GM08714 (cell line): ENCODE results near the gene CNPY4.
"Not testable (repeated sequence)": the region's sequence is repeated elsewhere in the genome, so short reads cannot be mapped to it uniquely, and the experiment has no call there.

Source experiments
- H3K4me3 ChIP-seq: fragments of 200-500 bp; sonication (Bioruptor generic); 2 replicates; pipeline ENCODE4 v1.5.1; 2014; ENCODE audit warnings: mild to moderate bottlenecking, low read length, inconsistent platforms
- ZNF274 ChIP-seq: IDR thresholded peaks from 2 replicates; pipeline ENCODE4 v1.6.1; 2012; ENCODE audit warnings: mild to moderate bottlenecking, low read depth, low read length

The CNPY4 gene

DNA sequence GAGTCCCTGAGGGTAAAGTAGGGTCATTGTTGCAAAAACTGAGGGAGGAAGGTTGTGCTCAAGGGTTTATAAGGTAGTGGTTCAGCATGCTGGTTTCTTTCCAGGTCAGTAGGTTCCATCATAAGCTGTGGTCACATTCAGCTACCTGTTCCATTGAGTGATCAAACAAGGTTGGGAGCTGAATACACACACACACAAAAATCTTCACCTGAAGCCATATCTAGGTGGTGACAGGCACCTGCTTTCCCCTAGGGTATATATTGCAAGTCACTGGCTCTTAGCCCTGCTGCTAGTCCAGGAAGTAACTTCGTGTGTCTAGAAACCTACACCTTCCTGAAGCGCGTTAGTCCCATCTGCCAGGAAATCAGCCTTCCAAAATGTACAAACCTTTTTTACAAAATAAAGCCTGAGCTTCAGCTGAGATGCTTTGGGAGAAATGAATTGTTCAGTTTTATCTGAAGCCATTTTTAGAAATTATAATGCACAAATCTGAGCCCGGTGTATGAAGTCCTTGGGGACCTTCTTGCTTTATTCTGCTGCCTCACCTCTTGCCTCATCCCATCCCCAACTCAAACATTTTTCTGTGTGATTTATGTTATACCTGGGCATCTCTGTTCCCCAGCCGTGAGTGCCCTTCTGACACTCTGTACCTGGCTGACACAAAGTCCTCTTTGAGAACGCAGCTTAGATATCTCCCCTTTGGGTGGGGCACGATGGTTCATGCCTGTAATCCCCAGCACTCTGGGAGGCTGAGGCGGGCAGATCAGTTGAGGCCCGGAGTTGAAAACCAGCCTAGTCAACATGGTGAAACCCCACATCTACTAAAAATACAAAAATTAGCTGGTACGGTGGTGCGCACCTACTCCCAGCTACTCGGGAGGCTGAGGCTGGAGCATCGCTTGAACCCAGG, 18.7 kb downstream of the CNPY4 start:
- no peak for TF ChIP-seq ZNF274

DNA sequence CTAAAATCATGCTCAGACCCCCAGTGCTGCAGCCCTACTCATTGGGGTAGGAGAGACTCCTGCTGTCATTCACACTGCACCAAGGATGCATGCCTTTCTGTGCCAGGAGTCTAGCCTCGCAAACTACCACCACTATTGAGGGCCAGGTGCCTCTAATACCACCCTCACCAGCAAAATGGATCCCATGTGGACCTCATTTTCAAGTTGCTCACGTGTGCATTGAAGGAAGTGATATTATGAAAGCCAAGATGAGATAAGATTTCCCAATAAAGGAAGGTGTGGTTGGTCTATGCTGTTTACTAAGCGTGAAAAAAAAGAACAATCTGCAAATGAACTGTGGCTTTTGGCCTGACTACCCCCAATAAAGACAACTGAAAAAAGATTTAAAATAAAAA, 22.1 kb downstream of the CNPY4 start:
- TF ChIP-seq ZNF274, result no peak
- no peak overlapping the region for H3K4me3 ChIP-seq

More for the DNA sequence above, 18.7 kb downstream of the CNPY4 start:
- H3K4me3 ChIP-seq, result no peak overlapping the region

DNA sequence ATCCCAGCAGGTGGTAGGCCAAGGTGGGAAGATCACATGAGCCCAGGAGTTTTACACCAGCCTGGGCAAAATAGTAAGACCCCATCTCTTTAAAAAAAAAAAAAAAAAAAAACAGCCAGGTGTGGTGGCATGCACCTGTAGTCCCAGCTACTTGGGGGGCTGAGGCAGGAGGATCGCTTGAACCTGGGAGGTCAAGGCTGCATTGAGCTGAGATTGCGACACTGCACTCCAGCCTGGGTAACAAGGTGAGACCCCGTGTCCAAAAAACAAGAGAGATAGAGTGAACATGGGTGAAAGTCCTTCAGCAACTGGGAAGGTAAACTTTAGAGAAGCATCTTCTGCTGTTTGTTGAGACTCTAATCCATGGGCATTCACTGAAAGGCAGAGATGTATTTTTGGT, 23.0 kb downstream of the CNPY4 start:
- H3K4me3 ChIP-seq, result no peak overlapping the region
- TF ChIP-seq ZNF274, result no peak

DNA sequence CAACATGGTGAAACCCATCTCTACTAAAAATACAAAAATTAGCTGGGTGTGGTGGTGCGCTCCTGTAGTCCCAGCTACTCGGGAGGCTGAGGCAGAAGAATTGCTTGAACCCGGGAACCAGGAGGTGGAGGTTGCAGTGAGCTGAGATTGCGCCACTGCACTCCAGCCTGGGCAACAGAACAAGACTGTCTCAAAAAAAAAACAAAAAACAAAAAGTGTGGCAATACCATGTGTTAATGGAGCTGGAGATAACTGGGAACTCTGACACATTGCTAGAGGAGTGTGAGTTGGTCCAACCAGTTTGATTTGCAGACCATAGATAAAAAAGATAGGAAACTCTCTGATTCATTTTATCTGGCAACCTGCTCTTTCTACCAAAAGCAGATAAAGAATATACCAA, 26.9 kb downstream of the CNPY4 start:
- not testable (repeated sequence) for H3K4me3 ChIP-seq

DNA sequence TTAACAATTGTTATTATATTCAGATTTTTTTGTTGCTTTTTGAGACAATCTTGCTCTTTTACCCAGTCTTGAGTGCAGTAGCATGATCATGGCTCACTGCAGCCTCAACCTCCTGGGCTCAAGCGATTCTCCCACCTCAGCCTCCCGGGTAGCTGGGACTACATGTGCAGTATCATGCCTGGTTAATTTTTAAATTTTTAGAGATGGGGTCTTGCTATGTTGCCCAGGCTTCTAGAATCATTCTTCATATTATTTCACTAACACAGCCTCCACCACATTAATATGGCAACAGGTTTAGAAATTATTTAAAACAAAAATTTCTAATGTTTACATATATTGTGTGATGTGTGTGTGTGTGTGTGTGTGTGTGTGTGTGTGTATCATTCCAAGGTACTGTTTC, 27.8 kb downstream of the CNPY4 start:
- H3K4me3 ChIP-seq, result no peak overlapping the region
- TF ChIP-seq ZNF274, result no peak

DNA sequence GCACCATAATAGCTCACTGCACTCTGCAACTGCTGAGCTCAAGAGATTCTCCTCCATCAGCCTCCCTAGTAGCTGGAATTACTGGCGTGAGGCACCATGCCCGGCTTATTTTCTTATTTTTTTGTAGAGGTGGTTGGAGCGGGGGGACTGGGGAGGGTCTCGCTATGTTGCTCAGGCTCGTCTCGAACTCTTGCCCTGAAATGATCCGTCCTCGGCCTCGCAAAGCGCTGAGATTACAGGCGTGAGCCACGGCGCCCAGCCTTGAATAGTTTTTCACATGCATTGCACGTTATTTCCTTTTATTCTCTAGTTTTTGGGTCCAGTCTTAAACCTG, 28.8 kb downstream of the CNPY4 start:
- H3K4me3 ChIP-seq, result peak overlapping the region; percentile 17; the same call in 1 of the 2 replicates
- TF ChIP-seq ZNF274, result no peak

DNA sequence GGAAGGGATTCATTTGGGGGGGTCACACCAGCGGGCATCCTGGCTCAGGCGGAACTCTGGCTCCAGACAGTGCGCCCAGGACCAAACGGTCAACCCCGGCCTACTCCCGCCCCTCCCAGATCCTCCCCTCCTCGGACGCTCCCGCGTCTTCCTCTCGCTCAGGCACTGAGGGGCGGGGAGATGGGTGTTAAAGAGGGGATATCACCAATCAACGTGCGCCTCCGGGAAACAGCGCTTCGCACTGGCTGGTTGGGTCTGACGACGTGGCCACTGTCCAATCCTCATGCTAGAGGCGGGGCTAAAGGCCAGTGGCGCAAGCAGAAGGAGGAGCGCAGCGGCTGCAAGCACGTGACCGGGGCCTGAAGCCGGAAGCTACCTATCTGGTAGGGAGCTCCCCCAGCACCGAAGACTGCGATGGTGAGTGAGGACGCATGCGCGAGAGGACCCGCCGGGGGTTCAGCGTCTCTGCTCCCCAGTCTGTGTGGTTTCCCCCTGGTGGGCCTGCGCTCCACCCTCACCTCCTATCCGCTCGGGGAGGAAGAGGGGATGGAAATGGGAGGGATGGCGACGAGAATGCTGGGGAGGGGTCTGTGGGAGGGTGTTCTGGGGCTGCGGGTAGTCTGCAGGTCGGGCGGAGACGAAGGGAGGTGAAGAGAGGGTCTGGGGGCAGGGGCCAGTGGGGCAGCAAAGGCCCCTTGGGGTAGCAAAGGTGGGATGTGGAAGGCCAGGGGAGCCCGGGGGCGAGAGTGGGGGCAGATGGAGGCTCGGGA, 29.3 kb downstream of the CNPY4 start, which contains the start of gene LAMTOR4:
LAMTOR4 (plus strand) TSS at position 360 of the 770 bp plus-strand sequence; CDS start at position 415, 55 bp downstream.
- no peak for TF ChIP-seq ZNF274
- H3K4me3 ChIP-seq, result peak within 1 kb of the TSS; percentile 82

DNA sequence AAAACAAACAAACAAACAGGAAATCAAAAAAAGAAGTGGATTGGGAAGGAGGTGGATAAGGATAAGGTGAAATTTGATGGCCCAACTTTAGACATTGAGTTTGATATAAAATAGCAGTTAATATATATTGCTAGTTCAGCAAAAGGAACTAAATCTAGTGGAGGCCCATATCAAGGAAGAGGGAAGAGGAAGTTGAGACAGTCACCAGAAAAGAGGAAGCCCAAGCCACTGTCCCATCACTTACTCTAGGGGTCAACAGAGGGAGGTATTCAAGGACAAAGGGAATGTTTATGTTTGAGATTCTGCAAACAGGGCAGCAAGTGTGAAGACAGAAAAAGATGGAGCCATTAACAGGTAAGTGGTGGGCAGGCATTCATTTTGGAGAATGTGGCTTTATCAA, 33.0 kb downstream of the CNPY4 start:
- no peak overlapping the region for H3K4me3 ChIP-seq
- no peak for TF ChIP-seq ZNF274

DNA sequence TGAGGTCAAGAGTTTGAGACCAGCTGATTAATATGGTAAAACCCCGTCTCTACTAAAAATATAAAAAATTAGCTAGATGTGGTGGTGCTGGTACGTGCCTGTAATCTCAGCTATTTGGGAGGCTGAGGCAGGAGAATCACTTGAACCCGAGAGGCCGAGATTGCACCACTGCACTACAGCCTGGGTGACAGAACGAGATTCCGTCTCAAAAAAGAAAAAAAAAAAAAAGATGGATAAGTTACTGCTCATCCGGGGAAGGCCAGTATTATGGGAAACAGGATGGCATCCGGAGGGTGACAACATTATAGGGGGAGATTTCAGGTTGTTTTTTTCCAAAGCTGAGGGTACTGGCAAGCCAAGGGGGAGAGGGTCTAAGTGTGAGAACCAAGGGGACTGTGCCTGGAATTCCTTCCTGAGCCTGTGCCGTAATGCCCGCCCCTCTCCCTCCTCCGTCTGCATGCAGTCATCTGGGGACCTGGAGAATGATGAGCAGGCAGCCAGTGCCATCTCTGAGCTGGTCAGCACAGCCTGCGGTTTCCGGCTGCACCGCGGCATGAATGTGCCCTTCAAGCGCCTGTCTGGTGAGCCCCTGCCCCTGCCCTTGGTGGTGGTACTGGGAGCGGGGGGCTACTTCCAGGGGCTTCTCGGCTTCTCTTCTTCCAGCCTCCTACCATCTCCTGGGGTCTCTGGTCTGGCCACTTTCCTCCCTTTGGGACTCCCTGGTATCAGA, 33.7 kb downstream of the CNPY4 start:
- H3K4me3 ChIP-seq, result no peak overlapping the region
- TF ChIP-seq ZNF274, result no peak

DNA sequence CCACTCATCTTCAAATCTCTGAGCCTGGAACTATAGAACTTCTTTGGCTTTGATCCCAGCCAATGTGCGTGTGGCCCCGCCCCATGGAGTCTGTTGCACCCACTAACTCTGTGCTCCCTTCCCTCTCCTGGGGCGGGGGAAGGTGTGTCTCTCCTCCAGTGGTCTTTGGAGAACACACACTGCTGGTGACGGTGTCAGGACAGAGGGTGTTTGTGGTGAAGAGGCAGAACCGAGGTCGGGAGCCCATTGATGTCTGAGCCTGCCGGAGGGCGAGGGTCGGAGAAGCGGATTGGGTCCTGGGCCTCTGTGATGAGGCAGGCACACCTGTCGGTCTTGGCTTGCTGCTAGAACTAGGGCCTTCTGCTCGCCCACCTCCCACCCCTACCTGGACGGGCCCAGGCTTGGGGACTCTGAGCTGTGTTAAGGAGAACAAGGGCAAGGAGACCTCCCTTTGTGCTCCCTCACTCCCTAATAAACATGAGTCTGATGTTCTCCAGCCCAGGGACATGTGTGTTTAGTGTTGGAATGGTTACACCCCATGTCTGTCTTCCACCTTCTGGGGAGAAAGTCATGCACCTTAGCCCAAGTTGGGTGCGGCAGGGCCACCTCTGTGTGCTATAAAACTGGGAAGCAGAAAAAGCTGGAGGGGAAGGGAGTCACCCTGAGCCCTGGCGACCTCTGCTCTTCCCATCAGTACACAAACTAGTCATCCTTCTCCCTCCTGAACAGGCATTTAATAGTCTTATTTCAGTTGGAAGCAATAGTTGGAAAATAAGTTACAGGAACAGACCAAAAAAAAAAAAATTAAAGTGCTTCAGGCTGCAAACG, 34.5 kb downstream of the CNPY4 start:
- TF ChIP-seq ZNF274, result no peak
- H3K4me3 ChIP-seq, result no peak overlapping the region

DNA sequence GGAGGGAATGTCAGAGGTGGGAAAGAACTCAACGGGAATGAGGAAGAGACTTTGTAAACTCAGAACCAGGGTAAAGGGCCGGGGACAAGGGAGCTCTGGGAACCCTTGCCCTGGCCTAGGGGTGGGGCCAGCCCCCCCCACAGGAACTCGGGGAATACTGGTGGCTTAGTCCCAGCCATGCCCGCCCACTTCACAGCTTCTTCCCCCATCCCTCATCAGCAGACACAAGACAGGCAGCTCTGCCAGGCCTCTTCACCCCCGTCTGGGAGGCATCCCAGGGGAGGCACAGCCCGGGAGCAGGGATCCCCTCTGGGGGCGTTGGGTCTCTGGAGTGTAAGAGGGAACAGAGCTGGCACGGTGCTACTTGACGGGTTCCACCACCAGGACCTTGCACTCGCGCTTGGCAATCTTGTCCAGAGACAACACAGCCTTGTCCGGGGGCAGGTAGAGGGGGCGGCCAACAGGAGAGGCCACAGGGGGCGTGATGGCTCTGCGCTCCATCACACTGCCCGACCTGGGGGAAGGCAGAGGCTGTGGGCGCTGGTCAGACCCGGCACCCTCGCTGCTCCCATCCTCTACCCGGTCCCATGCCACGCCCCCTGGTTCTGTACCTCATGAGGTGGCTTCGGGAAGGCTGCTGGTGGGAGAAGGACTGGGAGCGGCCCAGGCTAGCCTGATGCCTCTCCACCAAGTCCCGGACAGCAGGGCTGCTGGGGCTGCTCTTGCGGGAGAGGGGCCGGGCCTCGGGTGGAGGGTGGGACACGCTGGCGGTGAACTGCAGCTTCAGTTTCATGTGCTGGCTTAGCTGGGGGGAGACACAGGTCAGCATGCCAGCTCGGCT, 35.4 kb downstream of the CNPY4 start:
- no peak for TF ChIP-seq ZNF274
- no peak overlapping the region for H3K4me3 ChIP-seq

DNA sequence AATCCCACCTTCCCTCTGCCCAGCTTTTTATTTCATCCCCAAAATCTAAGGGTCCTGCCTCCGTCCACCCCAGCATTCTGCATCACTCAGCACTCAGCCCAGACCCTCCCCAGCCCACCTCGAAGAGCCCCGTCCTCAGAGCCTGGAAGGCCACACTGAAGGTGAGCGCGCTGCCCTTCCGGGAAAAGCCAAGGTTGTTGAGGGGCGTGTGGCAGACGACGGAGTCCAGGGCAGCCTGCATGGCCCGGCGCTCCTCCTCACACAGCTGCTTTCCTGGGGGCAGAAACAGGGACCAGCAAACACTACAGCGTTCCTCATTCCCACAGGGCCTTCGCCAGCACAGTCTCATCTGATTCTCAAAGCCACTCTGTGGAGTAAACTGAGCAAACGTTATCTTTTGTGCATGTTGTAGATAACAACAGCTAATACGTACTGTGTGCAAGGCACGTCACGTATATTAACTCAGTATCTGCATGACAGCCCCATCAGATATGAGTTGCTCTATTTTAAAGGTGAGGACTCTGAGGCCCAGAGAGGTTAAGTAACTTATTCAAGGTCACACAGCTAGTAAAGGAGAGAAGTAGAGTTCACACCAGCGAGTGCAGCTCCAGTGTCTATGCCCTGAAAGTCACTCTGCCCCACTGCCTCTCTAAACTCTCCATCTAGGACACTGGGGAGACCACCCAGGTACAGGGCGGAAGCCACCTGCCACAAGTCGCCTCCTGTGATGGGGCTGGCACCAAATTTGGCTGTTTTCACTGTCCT, 36.3 kb downstream of the CNPY4 start:
- no peak for TF ChIP-seq ZNF274
- no peak overlapping the region for H3K4me3 ChIP-seq
